Neural cell (in vitro differentiated cells): ENCODE results near the gene HIF1A.

Source experiments
- CTCF ChIP-seq: fragments of 450-650 bp; IDR thresholded peaks from 2 replicates; pipeline ENCODE4 v1.5.1; 2014; ENCODE audit warnings: antibody characterized with exemption, mild to moderate bottlenecking, moderate library complexity; ENCODE audit not compliant: poor library complexity, severe bottlenecking
- EP300 ChIP-seq: fragments of 450-650 bp; conservative IDR thresholded peaks from 2 replicates; pipeline ENCODE4 v1.6.1; 2014; ENCODE audit warnings: antibody characterized with exemption, mild to moderate bottlenecking, moderate library complexity; ENCODE audit not compliant: poor library complexity, severe bottlenecking
- EZH2 ChIP-seq: fragments of 200-600, 300-800 bp; shearing (Covaris generic), sonication (generic); IDR thresholded peaks from 2 replicates; pipeline ENCODE4 v1.6.1; 2014; ENCODE audit warnings: antibody characterized with exemption, low read length, borderline replicate concordance, mild to moderate bottlenecking; ENCODE audit not compliant: insufficient read depth, poor library complexity, severe bottlenecking
- MXI1 ChIP-seq: fragments of 450-650 bp; conservative IDR thresholded peaks from 2 replicates; pipeline ENCODE4 v1.6.1; 2014; ENCODE audit warnings: antibody characterized with exemption, mild to moderate bottlenecking; ENCODE audit not compliant: poor library complexity, severe bottlenecking
- POLR2AphosphoS5 ChIP-seq: IDR thresholded peaks from 2 replicates; pipeline ENCODE4 v1.6.1; 2012
- RAD21 ChIP-seq: fragments of 450-650 bp; conservative IDR thresholded peaks from 2 replicates; pipeline ENCODE4 v1.6.1; 2014; ENCODE audit warnings: antibody characterized with exemption, mild to moderate bottlenecking, moderate library complexity
- REST ChIP-seq: IDR thresholded peaks from 2 replicates; pipeline ENCODE4 v1.6.1; 2012; ENCODE audit warnings: borderline replicate concordance
- SMC3 ChIP-seq: fragments of 450-650 bp; conservative IDR thresholded peaks from 2 replicates; pipeline ENCODE4 v1.6.1; 2014; ENCODE audit warnings: antibody characterized with exemption, mild to moderate bottlenecking, moderate library complexity; ENCODE audit not compliant: poor library complexity
- TAF1 ChIP-seq: IDR thresholded peaks from 2 replicates; pipeline ENCODE4 v1.6.1; 2012; ENCODE audit warnings: low read depth

DNA sequence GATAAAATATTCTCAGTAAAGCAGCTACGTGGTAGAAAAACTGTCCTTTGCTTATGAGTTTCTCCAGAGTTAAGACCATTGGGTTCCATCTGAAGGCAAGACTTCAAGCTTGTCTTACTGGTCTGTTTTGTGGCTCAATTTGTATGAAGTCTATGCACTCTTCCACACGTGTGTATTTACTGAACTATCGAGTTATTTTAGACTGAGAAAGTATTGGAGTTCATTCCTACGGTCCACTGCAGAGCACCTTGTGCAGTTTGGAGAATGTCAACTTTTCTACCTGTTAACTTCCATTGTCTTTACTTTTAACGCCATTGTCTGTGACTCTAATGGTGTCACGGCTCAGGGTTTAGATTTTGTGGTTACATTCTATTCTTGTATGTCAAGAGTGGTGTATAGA is 3.7 kb downstream of the HIF1A start:
- TF ChIP-seq EZH2 (no peak), POLR2AphosphoS5 (no peak), CTCF (no peak), EP300 (no peak), TAF1 (no peak), SMC3 (no peak), REST (no peak), RAD21 (no peak), MXI1 (no peak)
